ENCODE measurements around the gene MAMDC4. TPM values are rescaled to one million over a fixed set of nuclear protein-coding genes. Genes with fewer than 3 reads are reported as not detected.

Gene MAMDC4
- polyA plus RNA-seq, 1 donor (not counting 4 experiments of a cell fraction or from before 2014, with no cell fraction given), result 0.49 TPM

- no peak for DNase-seq (ENCODE audit: low read depth, low spot score)
- TF ChIP-seq CTCF (optimal IDR thresholded peaks at IDR 0.05 in 1 of 3, IDR thresholded peaks at IDR 0.05 in 1 of 3, conservative IDR thresholded peaks at IDR 0.05 in 1 of 3; ENCODE audit: extremely low read depth in 1 of 3, insufficient read depth in 2 of 3, low read length in 3 of 3) (no peak), EZH2 (IDR thresholded peaks at IDR 0.05; ENCODE audit: low read length) (no peak)
- FAIRE-seq, result no peak
- Histone ChIP-seq H3K9me3 (ENCODE audit: control insufficient read depth, low read depth, low read length) (no peaks in the 10 kb centered on the region), H2AFZ (ENCODE audit: control insufficient read depth, low read length) (no peak overlapping the region), H3K79me2 (ENCODE audit: control insufficient read depth, insufficient read depth, low read length) (peaks cover 52% of the 10 kb centered on the region), H3K27me3 (ENCODE audit: control insufficient read depth, extremely low read depth, insufficient read depth, low read length) (no peaks in the 10 kb centered on the region), H4K20me1 (ENCODE audit: control insufficient read depth, extremely low read depth, insufficient read depth, low read length) (no peaks in the 10 kb centered on the region), H3K36me3 (ENCODE audit: control insufficient read depth in 2 of 2, extremely low read depth in 1 of 2, insufficient read depth in 2 of 2, low read length in 2 of 2) (peaks cover 4 to 5% of the 10 kb centered on the region in 2 experiments), H3K4me1 (ENCODE audit: control insufficient read depth, extremely low read depth, insufficient read depth, low read length) (peaks cover 26% of the 10 kb centered on the region), H3K4me2 (ENCODE audit: control insufficient read depth, extremely low read depth, insufficient read depth, low read depth, low read length) (peak overlapping the region; percentile 96), H3K9me1 (ENCODE audit: control insufficient read depth, extremely low read depth, insufficient read depth, low read length) (no peaks in the 10 kb centered on the region), H3K27ac (ENCODE audit: control insufficient read depth, insufficient read depth, low read length) (peak overlapping the region; percentile 76), H3K9ac (ENCODE audit: control insufficient read depth, extremely low read depth, insufficient read depth, low read length) (peak overlapping the region; percentile 86), H3K4me3 (ENCODE audit: control insufficient read depth in 2 of 3, extremely low read depth in 1 of 3, insufficient read depth in 2 of 3, low read depth in 1 of 3, low read length in 3 of 3) (peak overlapping the region; percentile 74 to 87 (median 86))
- dilution Hi-C loops (cut with MboI; ENCODE audit: extremely low pct_ligation_motif_present, low sequenced_read_pairs), result no loop called here
Observed at GRCh38 chr9:136886610-136887597, 34.8 kb downstream of the MAMDC4 start.

- Histone ChIP-seq H4K20me1 (ENCODE audit: control insufficient read depth, extremely low read depth, insufficient read depth, low read length) (no peaks in the 10 kb centered on the region), H3K9me1 (ENCODE audit: control insufficient read depth, extremely low read depth, insufficient read depth, low read length) (no peaks in the 10 kb centered on the region), H3K4me3 (ENCODE audit: control insufficient read depth in 2 of 3, extremely low read depth in 1 of 3, insufficient read depth in 2 of 3, low read depth in 1 of 3, low read length in 3 of 3) (no peak overlapping the region), H2AFZ (ENCODE audit: control insufficient read depth, low read length) (no peak overlapping the region), H3K9me3 (ENCODE audit: control insufficient read depth, low read depth, low read length) (no peaks in the 10 kb centered on the region), H3K4me2 (ENCODE audit: control insufficient read depth, extremely low read depth, insufficient read depth, low read depth, low read length) (no peak overlapping the region), H3K9ac (ENCODE audit: control insufficient read depth, extremely low read depth, insufficient read depth, low read length) (no peak overlapping the region), H3K27me3 (ENCODE audit: control insufficient read depth, extremely low read depth, insufficient read depth, low read length) (no peaks in the 10 kb centered on the region), H3K36me3 (ENCODE audit: control insufficient read depth in 2 of 2, extremely low read depth in 1 of 2, insufficient read depth in 2 of 2, low read length in 2 of 2) (peaks cover 7 to 8% of the 10 kb centered on the region in 2 experiments), H3K4me1 (ENCODE audit: control insufficient read depth, extremely low read depth, insufficient read depth, low read length) (peaks cover 12% of the 10 kb centered on the region), H3K79me2 (ENCODE audit: control insufficient read depth, insufficient read depth, low read length) (peaks cover 64% of the 10 kb centered on the region), H3K27ac (ENCODE audit: control insufficient read depth, insufficient read depth, low read length) (no peak overlapping the region)
- dilution Hi-C loops (cut with MboI; ENCODE audit: extremely low pct_ligation_motif_present, low sequenced_read_pairs), result no loop called here
- no peak for TF ChIP-seq EZH2 (IDR thresholded peaks at IDR 0.05; ENCODE audit: low read length)
- no peak for TF ChIP-seq CTCF (optimal IDR thresholded peaks at IDR 0.05 in 1 of 3, IDR thresholded peaks at IDR 0.05 in 1 of 3, conservative IDR thresholded peaks at IDR 0.05 in 1 of 3; ENCODE audit: extremely low read depth in 1 of 3, insufficient read depth in 2 of 3, low read length in 3 of 3)
- DNase-seq (ENCODE audit: low read depth, low spot score) (no peak), FAIRE-seq (no peak)
Observed at GRCh38 chr9:136888454-136888853, 36.3 kb downstream of the MAMDC4 start.

All from keratinocyte (primary cell).